ENCODE results near the gene RSPH10B2.
"Not testable (repeated sequence)": the region's sequence is repeated elsewhere in the genome, so short reads cannot be mapped to it uniquely, and the experiment has no call there.

The RSPH10B2 gene

DNA sequence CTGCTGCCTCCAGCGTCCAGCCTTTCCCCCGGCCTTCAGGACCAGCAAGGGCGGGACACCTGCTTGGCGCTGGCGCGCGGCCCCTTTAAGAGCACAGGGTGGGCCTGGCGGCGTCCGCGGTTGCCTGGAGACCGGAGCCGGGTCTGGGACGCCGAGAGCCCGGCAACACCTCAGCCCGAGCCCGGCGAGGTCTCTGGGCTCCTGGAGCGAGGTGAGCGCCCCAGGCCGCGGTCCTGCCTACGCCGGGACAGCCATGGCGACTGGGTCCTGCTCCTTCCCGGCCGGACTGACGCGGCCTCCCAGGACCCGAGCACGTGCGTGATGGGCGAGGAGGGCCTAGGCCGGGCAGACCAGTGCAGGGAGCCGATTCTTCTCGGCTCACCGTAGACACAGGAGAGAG is at the start of gene RSPH10B2:
Gene RSPH10B2 (plus strand): TSS at position 140 of the 400 bp plus-strand sequence. CDS start 3,575 bp downstream, outside the sequence.
- DNase-seq = not testable (repeated sequence)

DNA sequence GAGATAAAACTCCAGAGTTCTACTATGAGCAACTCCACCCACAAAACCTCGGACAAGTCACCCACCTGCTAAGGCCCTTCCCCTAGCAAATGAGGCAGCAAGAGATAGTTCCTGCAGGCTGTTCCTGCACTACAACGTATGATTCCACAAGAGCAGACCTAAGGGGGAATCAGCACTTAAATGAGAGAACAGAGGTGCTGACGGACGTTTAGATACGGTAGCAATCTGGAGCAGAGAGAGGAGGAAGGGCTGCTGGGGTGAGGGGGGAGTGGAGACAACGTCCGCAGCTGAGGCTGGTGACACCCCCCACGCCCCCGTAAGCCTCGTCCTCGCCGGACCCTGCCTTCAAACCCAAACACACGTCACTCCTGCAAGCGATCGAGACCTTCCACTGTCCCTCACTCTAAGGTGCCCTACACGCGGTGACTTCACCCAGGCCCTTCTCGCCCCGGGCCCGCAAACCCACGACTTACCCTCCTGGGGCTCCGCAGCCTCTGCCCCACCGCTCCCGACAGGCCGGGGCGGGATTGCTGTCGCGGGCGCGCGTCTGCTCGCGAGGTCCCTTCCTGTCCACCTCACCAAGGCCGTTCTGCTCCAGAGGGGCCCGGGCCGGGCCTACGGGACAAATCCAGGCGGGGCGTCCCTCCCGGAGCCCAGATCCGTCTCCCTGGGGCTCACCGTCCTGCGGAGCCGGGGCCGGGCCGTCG is 47.8 kb upstream of the RSPH10B2 start:
- peak; percentile 76 for DNase-seq

DNA sequence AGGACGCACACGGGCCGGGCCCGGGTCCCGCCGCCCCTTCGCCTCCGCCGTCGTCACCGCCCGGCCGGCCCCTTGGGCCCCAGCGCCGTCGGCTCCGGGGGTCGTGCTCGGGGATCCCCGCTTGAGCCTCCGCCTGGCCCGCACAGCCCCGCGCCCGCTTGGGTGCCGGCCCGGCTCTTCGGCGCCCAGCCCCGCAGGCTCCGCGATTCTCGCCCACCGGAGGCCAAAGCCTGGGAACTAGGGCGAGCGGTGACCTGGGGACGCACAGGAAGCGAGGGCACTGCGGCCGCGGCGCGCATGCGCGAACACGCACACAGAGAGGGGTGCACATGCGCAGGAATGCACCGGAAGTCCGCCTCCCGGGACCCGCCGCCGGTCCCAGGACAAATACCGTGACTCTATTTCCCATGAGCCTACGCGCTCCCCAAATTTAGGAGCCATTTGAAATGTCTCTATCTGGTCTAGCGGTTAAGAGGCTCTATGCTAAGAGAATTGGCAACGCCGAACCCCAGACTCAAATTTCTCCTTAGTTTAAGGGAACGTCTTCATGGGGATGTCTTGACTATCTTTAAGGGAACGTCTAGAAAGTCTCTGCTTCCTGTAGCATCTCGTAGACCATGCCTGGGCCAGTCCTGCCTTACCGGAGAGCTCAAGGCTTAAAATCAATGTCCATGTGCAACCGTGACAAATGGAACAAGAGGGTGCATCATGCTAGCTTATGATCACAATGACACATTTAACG is 47.1 kb upstream of the RSPH10B2 start, which contains the start of gene ZNF12:
Gene ZNF12 (minus strand): TSS at position 282 of the 742 bp plus-strand sequence. CDS start 1,774 bp downstream, outside the sequence.
- peak; percentile 95 for DNase-seq

DNA sequence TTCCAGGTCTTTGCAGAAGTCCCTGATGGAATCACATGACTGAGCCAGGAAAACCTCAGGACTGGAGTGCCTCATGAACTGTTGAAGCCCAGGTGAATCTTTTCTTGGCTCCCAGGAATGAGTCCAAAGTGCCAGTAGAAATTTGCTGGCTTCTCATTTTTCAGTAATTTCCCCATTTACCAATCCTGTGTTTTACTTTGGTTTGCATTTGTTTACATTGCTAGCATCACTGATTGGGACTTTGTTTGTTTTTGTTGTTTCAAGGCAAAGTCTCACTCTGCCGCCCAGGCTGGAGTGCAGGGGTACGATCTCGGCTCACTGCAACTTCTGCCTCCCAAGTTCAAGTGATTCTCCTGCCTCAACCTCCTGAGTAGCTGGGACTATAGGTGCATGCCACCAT is 45.6 kb upstream of the RSPH10B2 start:
- no peak for DNase-seq

DNA sequence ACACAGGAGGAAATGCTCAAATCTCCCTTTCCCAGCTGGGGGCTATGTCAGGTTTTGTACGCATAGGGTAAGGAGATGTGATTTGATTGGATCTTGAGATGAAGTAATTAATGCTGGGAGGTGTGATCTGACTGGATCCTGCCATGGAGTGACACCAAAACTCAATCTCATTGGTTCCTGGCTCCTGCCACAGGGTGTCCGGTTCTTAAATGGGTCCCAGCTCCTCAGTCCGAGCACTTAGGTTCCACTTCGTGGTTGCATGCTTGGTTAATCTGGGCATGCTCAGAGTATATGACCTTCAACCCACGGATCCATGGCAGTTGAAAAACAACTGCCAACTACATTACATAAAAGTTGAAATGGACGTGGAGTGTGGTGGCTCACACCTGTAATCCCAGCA is 44.1 kb upstream of the RSPH10B2 start:
- DNase-seq = no peak

DNA sequence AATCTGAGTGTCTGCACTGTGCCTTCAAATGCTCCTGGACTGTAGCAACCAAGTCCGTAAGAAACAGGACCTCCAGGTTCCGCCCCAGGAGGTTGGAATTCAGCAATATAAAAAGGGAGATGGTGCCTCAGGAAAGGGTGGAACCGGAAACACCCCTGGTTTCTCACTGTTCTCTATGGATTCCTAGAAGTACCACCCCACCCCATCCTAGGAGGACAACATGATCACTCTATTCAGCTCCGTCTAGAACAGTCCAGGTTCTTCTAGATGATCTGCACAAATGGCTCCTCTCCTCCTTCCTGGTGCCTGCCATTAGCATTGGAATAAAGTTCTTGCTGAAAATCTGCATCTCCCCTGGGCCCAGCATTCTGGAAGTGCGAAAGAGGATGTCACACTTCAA is 39.5 kb upstream of the RSPH10B2 start:
- no peak for DNase-seq

DNA sequence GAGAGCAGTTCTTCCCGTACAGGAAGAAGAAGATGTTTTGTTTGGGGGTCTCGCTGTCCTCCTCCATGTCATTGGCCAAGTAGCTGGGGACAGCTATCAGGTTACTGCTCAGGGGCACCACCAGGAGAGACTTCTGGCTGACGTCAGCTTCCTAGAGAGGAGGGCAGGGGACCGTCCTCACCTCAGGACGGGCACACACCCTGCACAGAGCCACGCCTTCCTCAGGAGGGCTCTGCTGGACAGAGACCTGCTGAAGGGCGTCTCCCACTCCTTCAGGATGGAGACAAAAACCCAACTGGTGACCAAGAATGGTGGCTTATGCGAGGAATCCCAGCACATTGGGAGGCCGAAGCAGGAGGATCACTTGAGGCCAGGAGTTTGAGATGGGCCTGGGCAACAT is 38.0 kb upstream of the RSPH10B2 start:
- not testable (repeated sequence) for DNase-seq

DNA sequence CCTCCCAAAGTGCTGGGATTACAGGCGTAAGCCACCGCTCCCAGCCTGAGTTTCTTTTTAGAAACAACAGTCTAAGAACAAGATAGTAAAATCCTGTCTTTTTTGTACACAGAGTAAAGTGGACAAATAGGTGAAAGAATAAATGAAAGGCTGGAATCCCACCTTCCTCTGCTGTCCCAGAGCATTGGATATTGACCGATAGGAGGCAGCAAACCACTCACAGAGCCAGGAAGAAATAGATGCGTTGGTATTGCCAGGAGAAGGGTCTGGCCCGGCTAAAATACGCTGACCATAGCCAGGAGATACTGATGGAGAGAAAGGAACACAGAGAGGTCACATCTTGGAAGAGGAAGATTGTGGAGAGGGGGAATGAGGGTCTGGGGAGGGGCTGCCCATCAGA is 35.8 kb upstream of the RSPH10B2 start:
- DNase-seq = no peak

DNA sequence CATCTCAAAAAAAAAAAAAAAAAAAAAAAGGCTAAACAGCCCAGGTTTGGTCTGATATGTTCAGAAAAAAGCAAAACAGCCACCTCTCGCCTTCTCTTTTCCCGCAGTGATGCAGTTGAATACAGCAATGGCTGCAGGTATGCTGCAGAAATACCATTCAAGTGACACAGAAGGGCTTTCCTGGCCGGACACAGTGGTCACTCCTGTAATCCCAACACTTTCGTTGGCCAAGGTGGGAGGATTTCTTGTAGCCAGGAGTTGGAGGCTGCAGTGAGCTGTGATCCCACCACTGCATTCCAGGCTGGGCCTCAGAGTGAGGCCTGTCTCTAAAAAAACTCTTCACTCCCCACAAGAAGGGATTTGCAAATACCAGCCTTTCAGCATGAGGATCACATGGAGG is 29.6 kb upstream of the RSPH10B2 start:
- DNase-seq = not testable (repeated sequence)

DNA sequence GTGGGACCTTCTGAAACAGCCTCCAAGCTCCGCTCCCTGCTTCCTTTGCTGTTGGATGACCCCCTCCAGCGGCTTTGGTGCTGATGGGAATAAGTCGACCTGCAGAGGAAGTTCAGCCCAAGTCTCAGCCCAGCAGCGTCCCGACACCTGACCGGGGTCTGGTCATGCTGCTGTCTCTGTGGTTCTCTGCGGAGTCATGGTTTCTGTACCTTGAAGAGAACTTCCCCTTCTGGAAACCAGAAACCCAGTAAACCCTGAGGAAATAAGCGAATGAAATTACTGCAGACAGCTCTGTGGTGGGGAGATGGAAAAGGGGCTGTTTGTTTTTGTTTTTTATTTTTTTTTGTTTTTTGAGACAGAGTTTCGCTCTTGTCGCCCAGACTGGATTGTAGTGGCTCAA is 28.9 kb upstream of the RSPH10B2 start:
- DNase-seq = no peak

DNA sequence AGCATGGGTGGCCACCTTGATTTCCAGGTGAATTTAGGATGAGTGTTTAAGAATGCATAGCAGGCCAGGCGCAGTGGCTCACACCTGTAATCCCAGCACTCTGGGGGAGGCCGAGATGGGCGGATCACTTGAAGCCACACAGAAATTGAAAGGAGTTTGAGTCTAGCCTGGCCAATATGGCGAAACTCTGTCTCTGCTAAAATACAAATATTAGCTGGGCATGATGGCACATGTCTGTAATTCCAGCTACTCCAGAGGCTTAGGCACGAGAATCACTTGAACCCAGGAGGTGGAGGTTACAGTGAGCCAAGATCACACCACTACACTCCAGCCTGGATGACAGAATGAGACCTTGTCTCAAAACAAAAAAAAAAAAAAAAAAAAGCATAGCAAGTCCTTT is 27.6 kb upstream of the RSPH10B2 start:
- DNase-seq = not testable (repeated sequence)

DNA sequence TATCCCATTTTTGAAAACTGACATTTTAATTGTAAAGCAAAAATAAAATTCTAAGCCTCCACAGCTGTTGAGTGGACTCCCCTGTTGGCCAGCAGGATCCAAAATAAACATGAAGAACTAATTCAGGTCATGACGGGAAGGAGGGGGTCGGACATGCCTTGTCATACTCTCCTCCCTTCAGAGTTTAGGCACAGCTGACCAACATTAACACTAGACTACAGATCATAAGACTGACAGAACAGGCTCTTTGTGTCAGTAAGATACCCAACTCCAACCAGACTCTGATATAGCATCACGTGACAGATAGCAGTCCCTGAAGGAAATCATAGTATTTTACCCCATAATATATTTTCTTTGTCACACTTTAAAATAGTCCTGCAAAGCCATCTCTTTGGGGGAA is 26.2 kb upstream of the RSPH10B2 start:
- no peak for DNase-seq

DNA sequence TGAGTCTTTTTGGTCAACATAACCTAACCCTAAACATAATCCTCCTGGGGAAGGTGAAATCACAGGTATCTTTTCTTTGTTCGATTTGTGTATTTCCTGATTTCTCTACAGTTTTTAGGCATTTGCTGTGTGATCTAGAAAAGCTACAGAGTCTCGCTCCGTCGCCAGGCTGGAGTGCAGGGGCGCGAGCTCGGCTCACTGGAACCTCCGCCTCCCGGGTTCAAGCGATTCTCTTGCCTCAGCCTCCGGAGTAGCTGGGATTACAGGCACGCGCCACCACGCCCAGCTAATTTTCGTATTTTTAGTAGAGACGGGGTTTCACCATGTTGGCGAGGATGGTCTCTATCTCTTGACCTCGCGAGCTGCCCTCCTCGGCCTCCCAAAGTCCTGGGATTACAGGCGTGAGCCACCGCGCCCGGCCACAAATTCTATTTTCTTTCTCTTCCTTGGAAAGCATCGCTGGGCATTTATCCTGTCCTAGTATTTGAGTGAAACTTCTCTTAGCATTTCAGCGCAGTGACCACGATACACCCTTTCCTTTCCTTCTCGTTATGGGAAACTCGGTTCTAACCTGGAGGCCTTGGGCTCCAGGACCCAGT is 24.9 kb upstream of the RSPH10B2 start:
- not testable (repeated sequence) for DNase-seq

DNA sequence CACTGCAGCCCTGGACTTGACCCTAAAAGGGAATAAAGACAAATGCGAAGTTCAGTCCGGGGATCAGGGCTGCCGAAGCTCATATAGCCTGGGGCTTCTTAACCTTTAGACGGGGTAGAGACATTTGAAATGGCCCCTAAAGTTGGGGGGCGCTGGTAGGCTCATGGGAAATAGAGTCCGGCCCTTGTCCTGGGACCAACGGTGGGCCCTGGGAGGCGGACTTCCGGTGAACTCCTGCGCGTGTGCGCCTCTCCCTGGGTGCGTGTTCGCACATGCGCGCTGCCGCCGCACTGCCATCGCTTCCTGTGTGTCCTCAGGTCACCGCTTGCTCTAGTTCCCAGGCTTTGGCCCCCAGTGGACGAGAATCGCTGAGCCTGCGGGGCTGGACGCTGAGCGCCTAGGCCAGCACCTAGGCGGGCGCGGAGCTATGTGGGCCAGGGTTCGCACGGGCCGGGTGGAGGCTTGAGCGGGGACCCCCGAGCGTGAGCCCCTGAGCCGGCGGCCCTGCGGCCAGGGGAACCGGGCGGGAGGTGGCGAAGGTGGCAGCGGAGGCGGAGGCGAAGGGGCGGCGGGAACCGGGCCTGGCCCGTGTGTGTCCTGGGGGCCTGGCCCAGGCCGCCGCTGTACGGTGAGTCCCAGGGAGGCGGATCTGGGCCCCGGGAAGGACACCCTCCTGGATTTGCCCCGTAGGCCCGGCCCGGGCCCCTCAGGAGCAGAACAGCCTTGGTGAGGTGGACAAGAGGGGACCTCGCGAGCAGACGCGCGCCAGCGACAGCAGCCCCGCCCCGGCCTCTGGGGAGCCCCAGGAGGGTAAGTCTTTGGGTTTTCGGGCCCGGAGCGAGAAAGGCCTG is 24.2 kb upstream of the RSPH10B2 start:
- peak; percentile 96 for DNase-seq

DNA sequence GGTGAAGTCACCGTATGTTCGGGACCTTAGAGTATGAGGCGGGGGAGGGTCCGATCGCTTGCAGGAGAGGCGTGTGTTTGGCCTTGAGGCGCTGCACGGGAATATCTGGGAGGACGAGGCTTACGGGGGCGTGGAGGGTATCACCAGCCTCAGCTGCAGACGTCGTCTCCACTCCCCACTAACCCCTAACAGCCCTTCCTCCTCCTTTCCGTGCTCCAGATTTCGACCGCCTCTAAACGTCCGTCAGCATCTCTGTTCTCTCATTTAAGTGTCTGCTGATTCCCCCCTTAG is 23.6 kb upstream of the RSPH10B2 start:
- DNase-seq = peak; percentile 22

DNA sequence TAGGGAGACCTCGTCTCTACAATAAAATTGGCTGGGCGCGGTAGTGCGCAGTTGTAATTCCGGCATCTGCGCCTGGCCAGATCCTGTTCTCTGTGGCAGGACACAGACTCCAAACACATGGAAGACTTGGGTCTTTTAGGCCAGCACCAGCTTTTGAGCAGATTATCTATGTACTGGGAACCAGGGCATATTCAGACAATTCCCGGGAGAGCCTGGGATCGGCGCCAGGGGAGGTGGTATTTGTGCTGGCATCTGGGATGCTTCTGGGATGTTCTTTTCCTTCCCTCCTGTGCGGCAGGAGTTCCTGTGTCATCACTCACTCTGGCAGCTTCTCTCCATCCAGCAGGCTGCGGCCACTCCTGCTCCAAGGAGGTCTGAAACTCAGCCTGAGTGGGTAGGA is 15.5 kb upstream of the RSPH10B2 start:
- not testable (repeated sequence) for DNase-seq

DNA sequence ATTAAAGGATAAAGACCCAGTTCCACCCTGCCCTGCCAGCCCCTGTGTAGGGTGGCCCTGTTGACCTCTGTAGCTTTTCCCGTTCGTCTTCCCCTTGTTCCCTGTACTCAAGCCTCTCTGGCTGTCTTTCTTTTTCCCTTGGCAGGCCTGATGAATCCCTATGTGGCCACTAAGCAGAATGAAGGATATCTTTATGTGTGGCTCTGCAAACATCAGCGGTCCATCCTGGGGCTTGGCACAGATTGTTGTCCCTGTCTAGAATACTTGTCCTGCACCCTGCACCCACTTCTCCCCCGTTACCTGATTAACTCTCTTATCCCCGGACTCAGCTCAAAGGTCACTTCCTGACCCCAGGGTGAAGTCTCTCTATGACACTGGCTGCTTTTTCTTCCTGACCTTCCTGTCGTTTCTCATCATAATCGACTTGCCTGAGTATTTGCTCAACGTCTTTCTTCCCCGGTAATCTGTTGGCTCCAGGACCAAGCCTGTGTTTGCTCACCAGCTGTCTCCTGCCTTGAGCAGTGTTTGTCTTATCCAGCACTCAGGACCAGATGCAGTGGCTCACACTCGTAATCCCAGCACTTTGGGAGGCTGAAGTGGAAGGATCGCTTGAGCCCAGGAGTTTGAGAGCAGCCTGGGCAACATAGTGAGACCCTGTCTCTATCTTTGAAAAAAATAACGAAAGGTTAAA is 9.3 kb upstream of the RSPH10B2 start:
- not testable (repeated sequence) for DNase-seq

DNA sequence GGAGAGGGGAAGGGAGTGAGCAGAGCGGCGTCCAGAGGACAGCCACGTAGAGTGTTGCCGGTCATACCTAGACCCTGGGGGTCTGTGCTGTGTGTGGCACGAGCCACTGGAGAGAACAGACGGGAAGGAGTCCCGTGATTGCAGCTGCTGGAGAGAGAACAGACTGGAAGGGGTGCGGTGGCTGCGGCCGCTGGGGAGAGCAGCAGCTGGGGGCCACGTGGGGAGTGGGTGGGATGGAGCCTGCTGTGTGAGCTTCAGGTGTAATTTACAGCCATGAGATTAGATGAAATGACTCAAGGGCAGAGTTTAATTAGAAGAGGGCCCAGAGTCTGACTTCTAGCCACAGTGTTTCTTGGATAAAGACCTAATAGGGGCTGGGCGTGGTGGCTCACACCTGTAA is 4.6 kb upstream of the RSPH10B2 start:
- DNase-seq = not testable (repeated sequence)

DNA sequence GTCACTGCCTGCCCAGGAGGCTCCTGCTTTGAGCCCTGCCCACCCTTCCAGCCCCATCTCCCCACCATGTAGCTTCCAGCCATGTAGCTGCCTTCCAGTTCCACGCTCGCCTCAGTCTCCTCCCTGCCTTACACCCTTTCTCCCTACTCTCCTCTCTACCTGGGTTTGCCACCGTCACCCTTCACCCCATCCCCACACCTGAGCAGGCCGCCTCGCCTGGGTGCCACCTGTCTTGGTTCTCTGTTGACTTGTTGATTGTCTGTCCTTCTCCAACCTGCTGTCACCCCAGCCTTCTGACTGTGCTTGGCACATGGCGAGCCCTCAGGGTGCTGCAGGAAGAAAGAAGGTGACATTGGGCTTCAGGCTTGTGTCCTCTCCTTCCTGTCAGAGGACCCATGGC is 3.7 kb upstream of the RSPH10B2 start:
- not testable (repeated sequence) for DNase-seq

DNA sequence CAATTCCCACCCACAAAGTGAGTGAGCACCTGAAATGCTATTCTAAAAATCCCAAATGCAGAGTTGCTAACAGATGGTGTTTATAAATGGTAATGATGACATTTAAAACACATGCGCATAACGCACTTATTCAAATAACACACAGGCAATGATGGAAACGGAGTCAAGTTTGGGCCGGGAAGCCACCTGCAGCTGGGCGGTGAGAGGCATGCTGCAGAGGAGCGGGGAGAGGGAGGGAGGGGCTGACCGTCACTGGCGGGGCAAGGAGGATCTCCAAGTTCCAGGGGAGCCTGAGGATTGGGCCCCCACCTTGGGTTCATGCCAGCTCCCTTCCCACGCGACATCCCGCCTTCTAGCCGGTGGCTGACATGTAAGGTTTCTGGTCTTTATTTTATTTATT is 7.3 kb downstream of the RSPH10B2 start:
- not testable (repeated sequence) for DNase-seq

DNA sequence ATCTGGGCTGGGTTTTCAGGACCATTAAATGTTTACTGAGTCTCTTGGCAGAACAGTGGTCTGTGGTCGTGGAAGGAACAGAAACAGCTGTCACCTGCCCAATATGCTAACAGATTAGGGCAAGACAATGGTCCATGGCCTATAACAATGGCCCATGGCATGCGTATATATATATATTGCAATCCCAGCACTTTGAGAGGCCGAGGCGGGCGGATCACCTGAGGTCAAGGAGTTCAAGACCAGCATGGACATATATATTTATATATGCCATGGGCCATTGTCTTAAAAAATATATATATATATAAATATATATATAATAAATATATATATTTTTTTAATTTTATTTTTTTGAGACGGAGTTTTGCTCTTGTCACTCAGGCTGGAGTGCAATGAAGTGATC is 27.7 kb downstream of the RSPH10B2 start:
- DNase-seq = not testable (repeated sequence)

DNA sequence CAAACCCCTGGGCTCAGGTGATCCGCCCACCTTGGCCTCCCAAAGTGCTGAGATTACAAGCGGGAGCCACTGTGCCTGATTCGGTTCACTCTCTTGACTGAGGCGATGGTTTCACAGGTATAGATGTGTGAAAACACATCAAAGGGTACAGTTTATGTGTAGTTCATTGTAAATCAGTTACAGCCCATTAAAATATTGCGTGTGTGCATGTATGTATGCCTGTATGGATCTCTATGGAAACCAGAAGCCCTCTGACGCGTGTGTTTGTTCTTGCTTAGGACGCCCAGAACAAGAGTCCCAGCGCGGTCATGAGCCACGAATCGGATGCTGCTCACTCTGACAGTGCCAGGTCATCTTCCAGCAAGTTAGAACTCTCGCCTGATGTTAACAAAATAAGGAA is 35.5 kb downstream of the RSPH10B2 start:
- DNase-seq = not testable (repeated sequence)
